ENCODE data around the gene STK38L.

The STK38L gene

GRCh38 chr12:27296674-27297073 lies 52.6 kb downstream of the STK38L start:
- no peak for TF ChIP-seq CTCF (IDR thresholded peaks at IDR 0.05; ENCODE audit: borderline replicate concordance, insufficient read depth, low read depth, low read length)
- H3K4me3 ChIP-seq (ENCODE audit: low read depth, low read length): no peak overlapping the region

- no peak for TF ChIP-seq CTCF (IDR thresholded peaks at IDR 0.05; ENCODE audit: borderline replicate concordance, insufficient read depth, low read depth, low read length)
- H3K4me3 ChIP-seq (ENCODE audit: low read depth, low read length): no peak overlapping the region
These were observed 53.5 kb downstream of the STK38L start for GRCh38 chr12:27297566-27297965.

GRCh38 chr12:27299102-27299501 lies 55.0 kb downstream of the STK38L start:
- H3K4me3 ChIP-seq (ENCODE audit: low read depth, low read length): no peak overlapping the region
- no peak for TF ChIP-seq CTCF (IDR thresholded peaks at IDR 0.05; ENCODE audit: borderline replicate concordance, insufficient read depth, low read depth, low read length)

- no peak overlapping the region for H3K4me3 ChIP-seq (ENCODE audit: low read depth, low read length)
- TF ChIP-seq CTCF (IDR thresholded peaks at IDR 0.05; ENCODE audit: borderline replicate concordance, insufficient read depth, low read depth, low read length): no peak
These were observed 56.1 kb downstream of the STK38L start for GRCh38 chr12:27300226-27300625.

GRCh38 chr12:27303139-27304111 lies 59.3 kb downstream of the STK38L start:
- no peak for TF ChIP-seq CTCF (IDR thresholded peaks at IDR 0.05; ENCODE audit: borderline replicate concordance, insufficient read depth, low read depth, low read length)
- no peak overlapping the region for H3K4me3 ChIP-seq (ENCODE audit: low read depth, low read length)

GRCh38 chr12:27304856-27305255 lies 60.8 kb downstream of the STK38L start:
- TF ChIP-seq CTCF (IDR thresholded peaks at IDR 0.05; ENCODE audit: borderline replicate concordance, insufficient read depth, low read depth, low read length): no peak
- no peak overlapping the region for H3K4me3 ChIP-seq (ENCODE audit: low read depth, low read length)
